Measurements from ENCODE around the gene TEX47. TPM values are rescaled to one million over a fixed set of nuclear protein-coding genes. Genes with fewer than 3 reads are reported as not detected.

The TEX47 gene
- not detected in 2 replicates for total RNA-seq

- DNase-seq (ENCODE audit: low read depth): peak; percentile 36
These were observed at the start of gene TEX47 for GRCh38 chr7:88795553-88795952. TSS of gene TEX47 (minus strand) at chr7:88795737. CDS start at chr7:88794942, 795 bp downstream.

GRCh38 chr7:88845091-88845490 is 49.6 kb upstream of the TEX47 start:
- DNase-seq (ENCODE audit: low read depth): no peak

GRCh38 chr7:88842201-88842600 is 46.7 kb upstream of the TEX47 start:
- no peak for DNase-seq (ENCODE audit: low read depth)

- DNase-seq (ENCODE audit: low read depth): peak; percentile 58
These were observed 39.7 kb upstream of the TEX47 start for GRCh38 chr7:88835147-88835728.

- DNase-seq (ENCODE audit: low read depth): no peak
These were observed 30.7 kb upstream of the TEX47 start for GRCh38 chr7:88826222-88826621.

GRCh38 chr7:88818552-88818951 is 23.0 kb upstream of the TEX47 start:
- DNase-seq (ENCODE audit: low read depth): peak; percentile 31

GRCh38 chr7:88806280-88807037 is 10.9 kb upstream of the TEX47 start:
- peak; percentile 84 for DNase-seq (ENCODE audit: low read depth)

GRCh38 chr7:88801046-88801445 is 5.5 kb upstream of the TEX47 start:
- no peak for DNase-seq (ENCODE audit: low read depth)

GRCh38 chr7:88792361-88792760 is 3.2 kb downstream of the TEX47 start:
- no peak for DNase-seq (ENCODE audit: low read depth)

- DNase-seq (ENCODE audit: low read depth): peak; percentile 38
These were observed 3.6 kb downstream of the TEX47 start for GRCh38 chr7:88791891-88792290.

- DNase-seq (ENCODE audit: low read depth): peak; percentile 41
These were observed 6.0 kb downstream of the TEX47 start for GRCh38 chr7:88789480-88790064.

GRCh38 chr7:88787777-88788176 is 7.8 kb downstream of the TEX47 start:
- no peak for DNase-seq (ENCODE audit: low read depth)

- DNase-seq (ENCODE audit: low read depth): peak; percentile 20
These were observed 19.7 kb downstream of the TEX47 start for GRCh38 chr7:88775838-88776237.

- no peak for DNase-seq (ENCODE audit: low read depth)
These were observed 22.8 kb downstream of the TEX47 start for GRCh38 chr7:88772776-88773175.

GRCh38 chr7:88771417-88771816 is 24.1 kb downstream of the TEX47 start:
- DNase-seq (ENCODE audit: low read depth): no peak

GRCh38 chr7:88761779-88762178 is 33.8 kb downstream of the TEX47 start:
- DNase-seq (ENCODE audit: low read depth): no peak

GRCh38 chr7:88760136-88760515 is 35.4 kb downstream of the TEX47 start:
- no peak for DNase-seq (ENCODE audit: low read depth)

- DNase-seq (ENCODE audit: low read depth): no peak
These were observed 36.1 kb downstream of the TEX47 start, which contains the start of gene ZNF804B for GRCh38 chr7:88759230-88760135. TSS of gene ZNF804B (plus strand) at chr7:88759700. CDS start at chr7:88759977, 277 bp downstream.

GRCh38 chr7:88758381-88759229 is 36.9 kb downstream of the TEX47 start:
- peak; percentile 11 for DNase-seq (ENCODE audit: low read depth)

GRCh38 chr7:88757371-88757770 is 38.2 kb downstream of the TEX47 start:
- no peak for DNase-seq (ENCODE audit: low read depth)

- DNase-seq (ENCODE audit: low read depth): no peak
These were observed 38.7 kb downstream of the TEX47 start for GRCh38 chr7:88756802-88757201.

All from renal cortical epithelial cell (primary cell).